ENCODE measurements around the gene CCSER1. TPM values are rescaled to one million over a fixed set of nuclear protein-coding genes. Genes with fewer than 3 reads are reported as not detected.

Gene CCSER1
- total and polyA plus RNA-seq, 4 donors, result 0.18 to 2.3 (median 1.2) TPM

DNA sequence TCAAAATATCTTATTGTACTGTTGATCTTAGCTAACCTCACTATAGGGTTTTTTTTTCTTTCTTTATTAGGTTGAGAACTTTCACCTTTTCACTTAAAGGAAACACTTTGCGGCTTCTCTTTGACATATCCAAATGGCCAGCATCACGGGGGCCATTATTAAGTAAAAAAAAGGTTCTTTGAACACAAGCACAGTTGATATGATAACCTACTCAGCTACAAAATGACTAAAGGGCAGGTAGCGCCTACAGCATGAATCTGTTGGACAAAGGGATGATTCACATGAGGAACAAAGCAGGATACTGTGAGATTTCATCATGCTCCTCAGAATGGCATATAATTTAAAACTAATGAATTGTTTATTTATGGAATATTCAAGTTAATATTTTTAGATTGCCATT, 119.6 kb downstream of the CCSER1 start:
- no peak overlapping the region for H3K9ac ChIP-seq (ENCODE audit: low read depth in 1 of 2, low read length in 2 of 2)
- no peaks in the 10 kb centered on the region for H3K27me3 ChIP-seq (ENCODE audit: control insufficient read depth in 4 of 4, insufficient read depth in 4 of 4, low read length in 3 of 4)
- H3K4me3 ChIP-seq (ENCODE audit: low read depth in 1 of 3, low read length in 3 of 3), result no peak overlapping the region
- TF ChIP-seq FOXA1 (IDR thresholded peaks at IDR 0.05), result no peak
- no peak for TF ChIP-seq SP1 (IDR thresholded peaks at IDR 0.05)
- no peak for TF ChIP-seq JUND (IDR thresholded peaks at IDR 0.05)
- no peak for TF ChIP-seq HNF4G (IDR thresholded peaks at IDR 0.05)
- TF ChIP-seq FOXA2 (IDR thresholded peaks at IDR 0.05), result no peak
- no peak for TF ChIP-seq EGR1 (IDR thresholded peaks at IDR 0.05; ENCODE audit: low read depth in 2 of 2)
- TF ChIP-seq RAD21 (IDR thresholded peaks at IDR 0.05), result no peak
- TF ChIP-seq, protein P1, sequence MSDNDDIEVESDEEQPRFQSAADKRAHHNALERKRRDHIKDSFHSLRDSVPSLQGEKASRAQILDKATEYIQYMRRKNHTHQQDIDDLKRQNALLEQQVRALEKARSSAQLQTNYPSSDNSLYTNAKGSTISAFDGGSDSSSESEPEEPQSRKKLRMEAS (IDR thresholded peaks at IDR 0.05), result no peak
- TF ChIP-seq GABPA (IDR thresholded peaks at IDR 0.05 in 1 of 2, conservative IDR thresholded peaks at IDR 0.05 in 1 of 2), result no peak
- TF ChIP-seq, protein P2, sequence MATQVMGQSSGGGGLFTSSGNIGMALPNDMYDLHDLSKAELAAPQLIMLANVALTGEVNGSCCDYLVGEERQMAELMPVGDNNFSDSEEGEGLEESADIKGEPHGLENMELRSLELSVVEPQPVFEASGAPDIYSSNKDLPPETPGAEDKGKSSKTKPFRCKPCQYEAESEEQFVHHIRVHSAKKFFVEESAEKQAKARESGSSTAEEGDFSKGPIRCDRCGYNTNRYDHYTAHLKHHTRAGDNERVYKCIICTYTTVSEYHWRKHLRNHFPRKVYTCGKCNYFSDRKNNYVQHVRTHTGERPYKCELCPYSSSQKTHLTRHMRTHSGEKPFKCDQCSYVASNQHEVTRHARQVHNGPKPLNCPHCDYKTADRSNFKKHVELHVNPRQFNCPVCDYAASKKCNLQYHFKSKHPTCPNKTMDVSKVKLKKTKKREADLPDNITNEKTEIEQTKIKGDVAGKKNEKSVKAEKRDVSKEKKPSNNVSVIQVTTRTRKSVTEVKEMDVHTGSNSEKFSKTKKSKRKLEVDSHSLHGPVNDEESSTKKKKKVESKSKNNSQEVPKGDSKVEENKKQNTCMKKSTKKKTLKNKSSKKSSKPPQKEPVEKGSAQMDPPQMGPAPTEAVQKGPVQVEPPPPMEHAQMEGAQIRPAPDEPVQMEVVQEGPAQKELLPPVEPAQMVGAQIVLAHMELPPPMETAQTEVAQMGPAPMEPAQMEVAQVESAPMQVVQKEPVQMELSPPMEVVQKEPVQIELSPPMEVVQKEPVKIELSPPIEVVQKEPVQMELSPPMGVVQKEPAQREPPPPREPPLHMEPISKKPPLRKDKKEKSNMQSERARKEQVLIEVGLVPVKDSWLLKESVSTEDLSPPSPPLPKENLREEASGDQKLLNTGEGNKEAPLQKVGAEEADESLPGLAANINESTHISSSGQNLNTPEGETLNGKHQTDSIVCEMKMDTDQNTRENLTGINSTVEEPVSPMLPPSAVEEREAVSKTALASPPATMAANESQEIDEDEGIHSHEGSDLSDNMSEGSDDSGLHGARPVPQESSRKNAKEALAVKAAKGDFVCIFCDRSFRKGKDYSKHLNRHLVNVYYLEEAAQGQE (IDR thresholded peaks at IDR 0.05), result no peak
- no peak for TF ChIP-seq NR2F2 (IDR thresholded peaks at IDR 0.05)
- no peak for TF ChIP-seq CTCF (IDR thresholded peaks at IDR 0.05; ENCODE audit: low read depth, low read length, missing input control)
- TF ChIP-seq, protein P3, sequence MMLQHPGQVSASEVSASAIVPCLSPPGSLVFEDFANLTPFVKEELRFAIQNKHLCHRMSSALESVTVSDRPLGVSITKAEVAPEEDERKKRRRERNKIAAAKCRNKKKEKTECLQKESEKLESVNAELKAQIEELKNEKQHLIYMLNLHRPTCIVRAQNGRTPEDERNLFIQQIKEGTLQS (IDR thresholded peaks at IDR 0.05), result no peak
- no peak for TF ChIP-seq ZBTB33 (IDR thresholded peaks at IDR 0.05)
- 79% methylated on average over 3 of the region's 3 CpGs for WGBS
- H3K9me3 ChIP-seq (ENCODE audit: control insufficient read depth in 4 of 4, low read length in 3 of 4), result no peaks in the 10 kb centered on the region
- H3K27ac ChIP-seq (ENCODE audit: low read depth in 1 of 2, low read length in 2 of 2), result no peak overlapping the region
- H3K36me3 ChIP-seq (ENCODE audit: control insufficient read depth in 4 of 4, insufficient read depth in 3 of 4, low read depth in 1 of 4, low read length in 3 of 4), result no peaks in the 10 kb centered on the region
- DNase-seq (ENCODE audit: low spot score), result no peak
- H3K4me1 ChIP-seq (ENCODE audit: control insufficient read depth in 4 of 4, insufficient read depth in 4 of 4, low read length in 3 of 4), result no peaks in the 10 kb centered on the region

- no peak for DNase-seq (ENCODE audit: low spot score)
- H3K4me1 ChIP-seq (ENCODE audit: control insufficient read depth in 4 of 4, insufficient read depth in 4 of 4, low read length in 3 of 4), result no peaks in the 10 kb centered on the region
- no peak overlapping the region for H3K4me3 ChIP-seq (ENCODE audit: low read depth in 1 of 3, low read length in 3 of 3)
- no peaks in the 10 kb centered on the region for H3K36me3 ChIP-seq (ENCODE audit: control insufficient read depth in 4 of 4, insufficient read depth in 3 of 4, low read depth in 1 of 4, low read length in 3 of 4)
- no peak for TF ChIP-seq SP1 (IDR thresholded peaks at IDR 0.05)
- TF ChIP-seq, protein P3 (IDR thresholded peaks at IDR 0.05), result no peak
- TF ChIP-seq HNF4G (IDR thresholded peaks at IDR 0.05), result no peak
- no peak for TF ChIP-seq RAD21 (IDR thresholded peaks at IDR 0.05)
- no peak for TF ChIP-seq FOXA1 (IDR thresholded peaks at IDR 0.05)
- TF ChIP-seq JUND (IDR thresholded peaks at IDR 0.05), result no peak
- no peak for TF ChIP-seq HNF4A (conservative IDR thresholded peaks at IDR 0.05)
- no peak overlapping the region for H3K27ac ChIP-seq (ENCODE audit: low read depth in 1 of 2, low read length in 2 of 2)
- WGBS, result 76% methylated on average over 2 of the region's 2 CpGs
- peaks cover 0 to 1% (median 0%) of the 10 kb centered on the region in 4 donors for H3K9me3 ChIP-seq (ENCODE audit: control insufficient read depth in 4 of 4, low read length in 3 of 4)
- no peak overlapping the region for H3K9ac ChIP-seq (ENCODE audit: low read depth in 1 of 2, low read length in 2 of 2)
- H3K27me3 ChIP-seq (ENCODE audit: control insufficient read depth in 4 of 4, insufficient read depth in 4 of 4, low read length in 3 of 4), result no peaks in the 10 kb centered on the region
Observed at GRCh38 chr4:90254357-90254756, 127.2 kb downstream of the CCSER1 start.

Measured in liver (tissue), 9 donors.